C4-2B (cell line): Measurements from ENCODE around the gene KRT80.

Source experiments
- CTCF ChIP-seq: fragments of 450-650 bp; conservative IDR thresholded peaks from 2 replicates; pipeline ENCODE4 v1.5.1; 2017; ENCODE audit warnings: mild to moderate bottlenecking
- ZFX ChIP-seq: fragments of 450-650 bp; IDR thresholded peaks from 2 replicates; pipeline ENCODE4 v1.6.1; 2017

DNA sequence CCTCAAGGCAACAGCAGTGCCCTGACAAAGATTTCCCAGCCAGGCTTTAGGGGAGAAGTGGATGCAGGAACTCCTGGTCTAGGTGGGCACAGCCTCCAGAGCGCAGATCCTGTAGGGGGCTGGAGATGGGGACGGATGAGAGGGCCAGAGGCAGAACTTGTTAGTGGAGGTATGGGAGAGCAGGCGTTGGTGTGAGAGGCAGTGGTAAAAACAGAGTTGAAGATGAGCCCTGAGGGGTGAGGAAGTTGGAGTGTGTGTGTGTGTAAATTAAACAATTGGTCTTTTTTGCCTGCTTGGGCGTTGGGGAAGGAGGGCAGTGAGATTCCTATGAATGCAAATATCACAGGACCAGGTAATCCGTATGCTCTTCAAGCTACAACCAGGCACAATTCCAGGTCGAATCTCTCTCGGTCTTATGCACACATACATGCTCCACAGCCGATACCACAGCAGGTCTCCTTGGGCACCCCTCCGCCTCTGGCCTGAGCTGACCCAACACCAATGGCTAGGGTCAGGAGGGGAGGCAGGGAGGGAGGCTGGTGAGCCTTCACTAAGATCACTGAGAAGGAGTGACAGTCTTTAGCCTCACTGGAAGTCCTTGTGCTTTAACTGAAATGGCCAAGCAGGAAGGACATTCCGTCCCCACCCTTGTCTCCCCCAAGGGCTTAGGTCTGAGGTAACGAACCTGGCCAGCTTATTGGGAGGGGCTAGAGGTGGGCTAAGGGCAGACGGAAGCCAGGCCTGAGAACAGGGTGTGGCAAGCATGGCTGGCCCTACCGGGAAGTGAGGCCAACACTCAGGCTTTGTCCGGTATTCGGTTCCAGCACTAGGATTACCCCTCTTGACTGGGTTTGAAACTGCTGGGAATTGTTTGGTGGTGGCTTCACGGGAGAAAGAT is 39.7 kb upstream of the KRT80 start:
- no peak for TF ChIP-seq CTCF
- no peak for TF ChIP-seq ZFX
